Occipital lobe (tissue), 3 donors: ENCODE data around the gene ARSA. TPM values are rescaled to one million over a fixed set of nuclear protein-coding genes. Genes with fewer than 3 reads are reported as not detected.

Experiments
- DNase-seq: peaks from one replicate; lab custom pipeline; 2025; lab: John Stamatoyannopoulos, UW
- small RNA-seq: library from RNA; depleted of rRNA; stranded (forward); fragments of <200 nt; gene quantifications from one replicate; pipeline ENCODE3, GENCODE V24; 2014
- total RNA-seq: library from RNA; depleted of rRNA; stranded (reverse); fragments of >200 nt; gene quantifications from one replicate; pipeline ENCODE4 v1.2.3, GENCODE V29; 2014

ARSA gene
- total RNA-seq, 1 donor from 2014 or later: 6.9 TPM

GRCh38 chr22:50581031-50581949 lies 46.7 kb downstream of the ARSA start:
- no peak for DNase-seq

DNA sequence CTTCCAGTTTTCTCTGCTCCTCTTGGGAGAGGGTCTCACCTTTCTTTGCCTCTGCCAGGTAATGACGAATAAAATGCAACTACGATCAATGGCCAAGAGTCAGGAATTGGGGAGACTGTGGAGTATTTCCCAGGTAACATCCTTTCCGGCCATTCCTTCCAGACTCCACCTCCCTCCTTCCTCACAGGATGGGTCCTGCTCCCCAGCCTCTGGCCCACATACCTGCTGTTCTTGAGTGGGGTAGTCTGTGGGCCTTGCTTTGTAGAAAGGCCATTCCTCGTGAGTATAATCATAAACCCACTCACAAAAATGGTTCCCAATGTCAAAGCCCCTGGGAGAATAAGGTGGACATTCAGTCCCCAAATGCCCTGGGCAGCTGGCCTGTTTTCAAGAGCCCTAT lies 48.2 kb downstream of the ARSA start:
- DNase-seq: no peak

DNA sequence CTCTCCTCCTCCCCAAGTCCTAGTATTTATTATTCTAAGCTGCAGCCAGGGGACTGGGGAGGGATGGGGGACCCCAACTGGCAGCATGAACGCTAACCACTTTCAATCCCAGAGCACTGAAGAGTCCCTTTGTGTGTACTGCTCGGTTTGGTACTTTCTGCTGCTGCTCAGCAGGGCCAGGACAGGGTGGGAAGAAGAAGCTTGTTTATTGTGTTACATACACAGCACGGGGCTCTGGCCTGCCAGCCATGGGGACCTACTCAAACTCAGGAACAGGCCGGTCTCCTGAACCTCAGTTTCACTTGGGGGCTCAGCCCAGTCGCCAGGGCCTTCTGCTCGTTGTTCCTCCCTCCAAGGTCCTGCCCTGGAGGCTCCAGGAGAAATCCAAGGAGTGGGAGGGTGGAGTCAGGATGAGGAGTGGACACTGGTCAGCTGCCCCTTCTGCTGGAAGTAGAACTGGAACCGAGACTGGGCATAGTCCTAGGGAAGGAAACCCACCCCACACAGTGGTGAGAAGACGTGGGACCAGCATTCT lies 49.1 kb downstream of the ARSA start:
- no peak for DNase-seq

DNA sequence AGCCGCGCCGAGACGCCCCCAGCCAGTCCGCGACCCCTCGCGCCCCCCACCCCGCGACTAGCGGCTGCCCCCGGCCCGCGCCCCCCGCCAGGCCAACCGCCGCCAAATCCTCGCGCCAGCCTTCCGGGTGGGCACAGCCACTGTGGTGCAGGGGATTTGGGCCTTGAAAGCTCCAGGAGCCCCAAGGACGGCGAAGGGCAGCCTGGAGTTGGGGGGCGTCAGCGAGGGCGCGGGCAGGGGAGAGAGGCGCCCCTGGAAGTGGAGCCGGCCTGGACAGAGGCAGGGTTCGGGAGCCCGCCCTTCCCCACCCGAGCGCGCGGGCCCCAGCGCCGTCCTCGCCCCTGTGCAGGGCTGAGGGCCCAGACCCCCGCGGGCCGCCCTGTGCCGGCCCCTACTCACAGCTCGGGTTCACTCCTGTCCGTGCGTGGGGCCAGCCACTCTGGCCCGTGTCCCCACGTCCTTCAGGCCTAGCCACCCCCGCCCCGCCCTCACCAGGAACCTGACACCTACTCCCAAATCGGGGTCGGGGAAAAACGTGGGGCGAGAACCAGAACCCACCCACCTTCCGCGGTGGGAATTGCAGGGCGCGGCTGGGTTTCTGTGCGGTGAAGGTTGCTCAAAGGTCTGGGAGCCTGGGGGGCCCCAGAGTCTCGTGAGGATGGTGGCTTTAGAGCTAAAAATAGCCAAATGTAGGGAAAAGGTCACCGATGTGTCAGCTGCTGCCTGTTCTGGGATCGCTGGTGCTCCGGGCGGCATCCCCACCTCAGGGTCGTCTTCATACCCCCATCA lies 49.8 kb downstream of the ARSA start, which contains the start of gene CPT1B:
Gene CPT1B, minus strand, starts transcription at position 441 of the 789 bp plus-strand sequence. CDS start 512 bp downstream, outside the sequence.
- no peak for DNase-seq

DNA sequence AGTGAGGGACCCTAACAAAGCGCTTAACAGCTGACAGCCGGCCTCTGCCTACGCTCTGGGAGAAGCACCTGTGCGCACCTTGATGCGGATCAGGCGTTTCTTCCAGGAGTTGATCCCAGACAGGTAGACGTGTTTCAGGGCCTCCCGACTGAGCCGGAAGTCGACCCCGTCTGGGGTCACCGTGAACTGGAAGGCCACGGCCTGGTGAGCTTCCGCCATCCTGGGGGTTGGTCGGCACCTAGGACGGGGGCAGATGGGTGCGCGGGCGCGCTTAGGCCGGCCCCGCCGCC lies 50.3 kb downstream of the ARSA start:
- no peak for DNase-seq

DNA sequence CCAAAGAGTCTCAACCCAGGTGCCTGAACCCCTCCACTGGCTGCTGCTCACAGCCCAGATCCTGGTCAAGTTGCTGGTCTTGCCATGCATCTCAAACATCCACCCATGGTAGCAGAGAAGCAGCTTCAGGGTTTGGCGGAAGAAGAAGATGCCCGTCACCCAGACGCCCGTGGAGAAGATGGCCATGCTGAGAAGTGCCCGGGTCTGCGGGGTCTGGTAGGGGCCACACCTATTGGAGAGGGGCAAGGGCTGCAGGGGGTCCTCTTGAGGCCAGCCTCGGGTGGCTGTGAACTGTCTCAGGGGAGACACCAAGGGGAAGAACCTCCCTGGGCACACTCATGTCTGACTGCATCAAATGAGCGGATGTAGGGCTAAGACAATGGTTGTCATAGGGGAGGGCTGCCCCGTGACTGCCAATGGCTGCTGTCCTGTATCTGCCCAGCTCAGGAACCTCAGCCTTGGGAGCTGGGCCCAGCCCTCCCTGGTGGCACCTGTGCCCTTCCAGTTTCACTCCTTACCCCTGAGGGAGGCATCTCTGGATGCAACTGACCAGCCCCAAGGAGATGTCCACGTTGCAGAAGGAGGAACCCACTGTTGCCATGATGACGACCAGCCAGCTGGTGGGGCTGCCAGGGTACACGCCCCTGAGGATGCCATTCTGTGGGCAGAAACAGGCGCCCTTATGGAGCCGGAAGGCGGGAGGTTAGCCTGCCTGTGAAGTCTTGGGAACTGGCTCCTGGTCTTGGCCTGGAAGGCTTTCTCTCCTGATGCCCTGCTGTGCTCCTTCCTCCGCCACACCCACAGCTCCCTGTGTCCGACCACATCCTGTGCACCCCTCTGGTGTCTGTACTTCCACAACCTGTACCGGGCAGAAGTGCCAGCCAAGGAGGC lies 50.9 kb downstream of the ARSA start:
- DNase-seq: no peak

DNA sequence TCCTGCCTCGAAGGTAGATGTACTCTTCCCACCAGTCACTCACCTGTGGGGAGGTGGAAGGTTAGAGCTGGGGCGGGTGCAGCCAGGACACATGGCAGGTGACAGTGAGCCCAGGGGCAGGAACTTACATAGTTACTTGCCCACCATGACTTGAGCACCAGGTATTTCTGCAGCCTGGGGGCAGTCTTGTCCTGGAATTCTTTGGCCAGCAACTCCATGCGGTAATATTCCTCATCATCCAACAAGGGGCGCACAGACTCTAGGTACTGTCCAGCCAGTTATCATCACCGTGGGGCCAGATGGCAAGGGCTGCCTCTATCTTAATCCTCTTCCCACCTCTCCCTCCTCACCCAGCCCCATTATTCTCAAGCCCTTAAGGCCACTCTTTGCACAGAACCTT lies 51.9 kb downstream of the ARSA start:
- no peak for DNase-seq

- no peak for DNase-seq
Measured at GRCh38 chr22:50575426-50575941, 52.5 kb downstream of the ARSA start.

Small RNA genes within 50 kb of the gene (small RNA-seq; reads per million reads assigned to genes)
- gene RF00019: not detected

Other genes starting within 250 kb of the ARSA start
- gene SBF1, start 153.1 kb downstream of the ARSA start, total RNA-seq: 97.0 TPM
- gene ADM2, start 146.6 kb downstream of the ARSA start, total RNA-seq: not detected
- gene MIOX, start 141.3 kb downstream of the ARSA start, total RNA-seq: not detected
- 9.8 TPM for gene LMF2, start 120.5 kb downstream of the ARSA start, total RNA-seq
- gene NCAPH2, start 119.9 kb downstream of the ARSA start, total RNA-seq: 46.9 TPM
- gene SCO2, start 102.6 kb downstream of the ARSA start, total RNA-seq: 0.78 TPM
- 2.0 TPM for gene TYMP, start 98.1 kb downstream of the ARSA start, total RNA-seq
- not detected for gene KLHDC7B, start 82.3 kb downstream of the ARSA start, total RNA-seq
- not detected for gene SYCE3, start 65.2 kb downstream of the ARSA start, total RNA-seq
- 6.7 TPM for gene CPT1B, start 49.7 kb downstream of the ARSA start, total RNA-seq
- gene CHKB, start 45.3 kb downstream of the ARSA start, total RNA-seq: 24.8 TPM
- 76.3 TPM for gene MAPK8IP2, start 27.4 kb downstream of the ARSA start, total RNA-seq
- 6.2 TPM for gene SHANK3, start 44.7 kb upstream of the ARSA start, total RNA-seq
- not detected for gene ACR, start 110.1 kb upstream of the ARSA start, total RNA-seq
- gene RABL2B, start 155.5 kb upstream of the ARSA start, total RNA-seq: 11.9 TPM